Parietal lobe (tissue), 1 donor: ENCODE data around the gene DCD. TPM values are rescaled to one million over a fixed set of nuclear protein-coding genes. Genes with fewer than 3 reads are reported as not detected.

Experiments
- total RNA-seq: library from RNA; depleted of rRNA; stranded (reverse); fragments of >200 nt; gene quantifications from one replicate; pipeline ENCODE4 v1.2.3, GENCODE V29; 2014

The DCD gene, protein sequence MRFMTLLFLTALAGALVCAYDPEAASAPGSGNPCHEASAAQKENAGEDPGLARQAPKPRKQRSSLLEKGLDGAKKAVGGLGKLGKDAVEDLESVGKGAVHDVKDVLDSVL
- not detected for total RNA-seq

DNA sequence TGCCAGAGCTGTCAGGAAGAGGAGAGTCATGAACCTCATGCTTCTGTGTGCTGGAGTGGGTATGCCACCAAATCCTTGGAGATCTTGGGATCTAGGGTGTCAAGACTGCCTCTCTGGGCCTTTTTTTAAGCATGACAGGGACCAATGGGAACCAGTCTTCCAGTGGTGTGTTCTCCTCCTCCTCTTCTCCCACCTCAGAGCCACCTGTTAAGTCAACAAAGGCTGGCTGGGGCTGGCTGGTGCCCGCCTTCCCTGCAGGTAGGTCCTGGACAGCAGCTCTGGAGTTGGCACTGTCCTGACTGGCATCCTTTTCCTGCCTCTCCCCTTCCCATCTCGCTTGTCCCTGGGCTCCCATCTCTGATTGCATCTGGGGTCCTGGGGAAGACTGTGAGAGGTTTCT lies at the start of gene DCD:
Gene DCD (minus strand): TSS at position 101 of the 400 bp plus-strand sequence. CDS start 62 bp downstream, at position 39.

DNA sequence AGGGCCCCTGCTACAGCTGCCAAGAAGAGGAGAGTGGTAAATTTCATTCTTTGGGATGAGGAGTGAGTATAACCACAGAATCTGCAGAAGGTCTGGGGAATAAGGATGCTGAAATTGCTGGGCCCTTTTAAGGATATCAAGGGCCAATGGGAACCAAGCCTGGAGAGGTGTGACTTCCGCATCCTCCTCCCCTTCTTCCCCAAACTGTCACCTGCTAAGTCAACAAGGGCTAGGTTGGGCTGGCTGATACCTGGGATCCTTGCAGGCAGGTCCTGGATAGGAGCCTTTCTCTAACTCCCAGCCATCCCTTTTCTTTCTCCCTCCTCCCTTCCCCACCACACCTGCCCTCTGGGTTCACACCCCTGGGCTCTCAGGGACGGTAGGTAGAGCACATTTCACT lies 13.4 kb downstream of the DCD start, which contains the start of gene LACRT:
Gene LACRT (minus strand): TSS at position 101 of the 400 bp plus-strand sequence. CDS start 54 bp downstream, at position 47.

Other genes starting within 250 kb of the DCD start
- gene ITGA5, start 229.1 kb downstream of the DCD start, total RNA-seq: 5.0 TPM
- gene GTSF1, start 174.8 kb downstream of the DCD start, total RNA-seq: not detected
- 3.8 TPM for gene NCKAP1L, start 150.6 kb downstream of the DCD start, total RNA-seq
- 8.1 TPM for gene PDE1B, start 98.8 kb downstream of the DCD start, total RNA-seq
- gene PPP1R1A, start 59.7 kb downstream of the DCD start, total RNA-seq: 10.0 TPM
- not detected for gene LACRT, start 13.5 kb downstream of the DCD start, total RNA-seq
- gene MUCL1, start 206.2 kb upstream of the DCD start, total RNA-seq: not detected